IPS DF 6.9 (cell line): Measurements from ENCODE around the gene WDR12.
"Not testable (repeated sequence)": the region's sequence is repeated elsewhere in the genome, so short reads cannot be mapped to it uniquely, and the experiment has no call there.

Experiments
- DNase-seq: peaks from one replicate; pipeline ENCODE4 v3.0.0-alpha.2; 2013; ENCODE audit warnings: low read depth, low spot score
- H3K27ac ChIP-seq: one replicate; pipeline ENCODE4 v1.5.1; 2013; ENCODE audit warnings: low read length, control low read depth
- H3K27me3 ChIP-seq: 2 replicates; pipeline ENCODE4 v1.6.1; 2013; ENCODE audit warnings: mild to moderate bottlenecking, low read length; ENCODE audit not compliant: control insufficient read depth, insufficient read depth
- H3K36me3 ChIP-seq: 2 replicates; pipeline ENCODE4 v1.6.1; 2013; ENCODE audit warnings: low read length; ENCODE audit not compliant: control insufficient read depth, insufficient read depth
- H3K4me1 ChIP-seq: 2 replicates; pipeline ENCODE4 v1.6.1; 2013; ENCODE audit warnings: low read length; ENCODE audit not compliant: control insufficient read depth, insufficient read depth
- H3K4me3 ChIP-seq: 2 replicates; pipeline ENCODE4 v1.5.1; 2013; ENCODE audit warnings: mild to moderate bottlenecking, low read length
- H3K9me3 ChIP-seq: 2 replicates; pipeline ENCODE4 v1.6.1; 2013; ENCODE audit warnings: low read length, inconsistent platforms; ENCODE audit not compliant: control insufficient read depth, insufficient read depth
- WGBS: extraction: QIAGEN DNeasy Blood & Tissue Kit; methylation state at CpG from one replicate; pipeline ENCODE4 v1.1.7; 2013; ENCODE audit warnings: mixed read lengths, missing lambda C conversion rate; ENCODE audit not compliant: insufficient read length, insufficient coverage; 5-methylcytosine and 5-hydroxymethylcytosine counted together

The WDR12 gene

GRCh38 chr2:202885190-202885589 is 26.3 kb downstream of the WDR12 start:
- no peaks in the 10 kb centered on the region for H3K4me1 ChIP-seq
- peaks cover 12% of the 10 kb centered on the region; the same call in 1 of the 2 replicates for H3K36me3 ChIP-seq
- no peaks in the 10 kb centered on the region for H3K27me3 ChIP-seq
- H3K9me3 ChIP-seq = no peaks in the 10 kb centered on the region; the same call in 1 of the 2 replicates
- no CpG with 5 or more reads among the region's 7 CpGs for WGBS
- no peak overlapping the region for H3K27ac ChIP-seq
- no peak for DNase-seq
- H3K4me3 ChIP-seq = no peak overlapping the region

DNA sequence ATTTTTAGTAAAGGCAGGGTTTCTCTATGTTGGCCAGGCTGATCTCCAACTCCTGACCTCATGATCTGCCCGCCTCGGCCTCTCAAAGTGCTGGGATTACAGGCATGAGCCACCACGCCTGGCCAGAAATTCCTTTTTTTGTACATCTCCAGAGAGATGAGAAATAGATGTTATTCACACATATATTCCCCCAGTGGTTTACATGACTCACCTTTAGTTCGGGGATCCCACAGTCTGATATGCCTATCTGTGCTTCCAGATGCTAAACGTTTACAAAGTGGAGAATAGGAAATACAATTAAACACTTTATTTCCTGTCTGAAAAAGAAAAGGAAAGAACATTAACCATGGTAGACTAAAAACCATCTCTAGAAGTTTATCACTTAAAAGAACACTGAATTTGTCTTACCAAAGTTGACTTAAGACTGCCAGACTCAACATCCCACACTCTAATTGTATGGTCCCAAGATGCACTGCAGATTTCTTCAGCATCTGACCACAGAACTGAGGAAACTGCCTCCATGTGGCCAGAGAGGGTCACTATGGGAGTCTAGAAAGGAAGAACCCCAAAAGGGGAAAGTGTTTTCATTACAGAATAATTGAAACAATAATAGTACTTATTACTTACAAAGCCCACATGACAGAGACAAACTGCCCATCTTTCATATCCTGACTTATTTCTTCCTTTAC is 27.3 kb downstream of the WDR12 start:
- no CpG with 5 or more reads among the region's 5 CpGs for WGBS
- H3K4me1 ChIP-seq = no peaks in the 10 kb centered on the region
- no peak overlapping the region for H3K4me3 ChIP-seq
- H3K9me3 ChIP-seq = no peaks in the 10 kb centered on the region; the same call in 1 of the 2 replicates
- no peak for DNase-seq
- H3K27ac ChIP-seq = no peak overlapping the region
- H3K27me3 ChIP-seq = no peaks in the 10 kb centered on the region
- peaks cover 9% of the 10 kb centered on the region; the same call in 1 of the 2 replicates for H3K36me3 ChIP-seq

DNA sequence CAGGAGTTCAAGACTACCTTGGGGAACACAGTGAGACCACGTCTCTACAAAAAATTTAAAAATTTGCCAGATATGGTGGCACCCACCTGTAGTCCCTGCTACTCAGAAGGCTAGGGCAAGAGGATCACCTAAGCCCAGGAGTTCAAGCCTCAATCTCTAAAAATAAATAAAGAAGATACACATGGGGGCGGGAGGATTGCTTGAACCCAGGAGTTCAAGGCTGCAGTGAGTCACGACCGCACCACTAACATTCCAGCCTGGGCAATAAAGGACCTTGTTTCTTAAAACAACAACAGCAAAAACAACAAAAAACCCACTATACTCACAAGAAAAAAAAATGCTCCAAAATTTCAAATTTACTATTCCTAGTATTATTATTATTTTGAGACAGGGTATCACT is 29.9 kb downstream of the WDR12 start:
- H3K4me3 ChIP-seq = no peak overlapping the region
- whole genome bisulfite sequencing = no CpG with 5 or more reads among the region's 4 CpGs

DNA sequence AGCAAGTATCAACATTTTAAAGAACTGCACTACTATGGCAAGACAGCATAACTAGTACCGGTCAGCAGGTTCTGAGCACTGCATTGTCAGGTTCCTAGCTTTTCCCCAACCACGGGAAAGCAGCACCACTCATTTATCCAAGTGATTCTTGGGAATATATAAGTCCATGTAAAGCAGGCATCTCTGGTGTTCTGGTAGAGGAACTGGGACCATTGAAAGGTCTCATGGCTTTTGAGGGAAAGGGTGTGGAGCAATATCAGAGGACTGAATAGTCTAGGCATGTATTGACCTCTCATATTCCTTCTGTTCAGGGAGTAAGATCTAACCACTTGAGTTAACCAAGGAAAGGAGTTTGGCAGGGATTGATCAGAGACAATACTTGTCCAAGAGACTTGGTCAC is 33.8 kb downstream of the WDR12 start:
- no peaks in the 10 kb centered on the region for H3K9me3 ChIP-seq
- no CpG with 5 or more reads among the region's 2 CpGs for WGBS
- H3K27me3 ChIP-seq = no peaks in the 10 kb centered on the region
- no peaks in the 10 kb centered on the region for H3K36me3 ChIP-seq
- H3K4me1 ChIP-seq = peaks cover 1% of the 10 kb centered on the region; the same call in 1 of the 2 replicates
- H3K4me3 ChIP-seq = no peak overlapping the region
- no peak for DNase-seq
- H3K27ac ChIP-seq = no peak overlapping the region

More for the DNA sequence above, 29.9 kb downstream of the WDR12 start:
- Histone ChIP-seq H3K36me3 (peaks cover 9% of the 10 kb centered on the region; the same call in 1 of the 2 replicates), H3K9me3 (no peaks in the 10 kb centered on the region; the same call in 1 of the 2 replicates), H3K27ac (no peak overlapping the region), H3K27me3 (no peaks in the 10 kb centered on the region), H3K4me1 (no peaks in the 10 kb centered on the region)
- no peak for DNase-seq

DNA sequence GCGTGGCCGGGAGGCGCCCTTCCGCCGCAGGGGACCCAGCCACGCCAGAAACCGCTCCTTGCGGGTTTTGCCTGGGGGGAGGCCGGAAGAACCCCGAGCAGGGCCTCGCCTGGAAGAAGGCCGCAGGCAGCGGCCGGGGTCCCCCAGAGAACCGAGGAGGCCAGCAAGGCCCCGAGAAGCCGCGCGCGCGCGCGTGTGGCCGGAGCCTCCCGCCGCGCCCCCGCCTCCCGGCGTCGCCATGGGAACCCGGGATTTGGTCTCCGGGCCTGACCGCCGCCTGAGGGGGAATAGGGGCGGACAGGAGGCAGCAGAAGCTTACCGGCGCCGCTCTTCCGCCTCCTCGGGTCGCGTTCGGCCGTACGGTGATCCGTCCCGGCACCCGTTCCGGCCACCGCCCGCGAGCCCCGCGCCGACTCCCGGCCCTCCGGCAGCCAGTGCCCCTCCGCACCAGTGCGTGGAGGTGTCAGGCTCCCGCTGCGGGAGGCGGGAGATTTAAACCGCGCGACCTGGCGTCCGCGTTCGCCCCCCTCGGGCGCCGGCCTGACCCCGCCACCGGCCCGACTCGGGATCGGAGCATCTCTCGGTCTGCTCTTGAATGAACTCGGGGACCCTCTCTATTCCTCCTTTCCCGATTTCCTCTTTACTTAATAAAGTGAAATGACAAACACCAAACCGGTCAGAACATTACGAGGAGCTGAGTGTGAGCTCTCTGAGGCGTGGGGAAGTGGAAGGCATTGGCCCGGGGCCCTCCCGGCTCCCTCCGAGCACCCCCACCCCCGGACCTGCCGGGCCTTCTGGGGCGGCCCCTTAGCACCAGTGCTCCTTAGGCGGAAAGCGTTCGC is 40.0 kb downstream of the WDR12 start, which contains the start of gene ICA1L:
Gene ICA1L (minus strand): TSS at position 467 of the 842 bp plus-strand sequence. CDS start 42,757 bp downstream, outside the sequence.
- Histone ChIP-seq H3K36me3 (no peaks in the 10 kb centered on the region), H3K9me3 (no peaks in the 10 kb centered on the region), H3K4me3 (peak within 1 kb of the TSS; percentile 97), H3K27ac (no peak within 1 kb of the TSS), H3K27me3 (no peaks in the 10 kb centered on the region), H3K4me1 (peaks cover 1% of the 10 kb centered on the region; the same call in 1 of the 2 replicates)
- no CpG with 5 or more reads among the region's 93 CpGs for WGBS
- DNase-seq = no peak

DNA sequence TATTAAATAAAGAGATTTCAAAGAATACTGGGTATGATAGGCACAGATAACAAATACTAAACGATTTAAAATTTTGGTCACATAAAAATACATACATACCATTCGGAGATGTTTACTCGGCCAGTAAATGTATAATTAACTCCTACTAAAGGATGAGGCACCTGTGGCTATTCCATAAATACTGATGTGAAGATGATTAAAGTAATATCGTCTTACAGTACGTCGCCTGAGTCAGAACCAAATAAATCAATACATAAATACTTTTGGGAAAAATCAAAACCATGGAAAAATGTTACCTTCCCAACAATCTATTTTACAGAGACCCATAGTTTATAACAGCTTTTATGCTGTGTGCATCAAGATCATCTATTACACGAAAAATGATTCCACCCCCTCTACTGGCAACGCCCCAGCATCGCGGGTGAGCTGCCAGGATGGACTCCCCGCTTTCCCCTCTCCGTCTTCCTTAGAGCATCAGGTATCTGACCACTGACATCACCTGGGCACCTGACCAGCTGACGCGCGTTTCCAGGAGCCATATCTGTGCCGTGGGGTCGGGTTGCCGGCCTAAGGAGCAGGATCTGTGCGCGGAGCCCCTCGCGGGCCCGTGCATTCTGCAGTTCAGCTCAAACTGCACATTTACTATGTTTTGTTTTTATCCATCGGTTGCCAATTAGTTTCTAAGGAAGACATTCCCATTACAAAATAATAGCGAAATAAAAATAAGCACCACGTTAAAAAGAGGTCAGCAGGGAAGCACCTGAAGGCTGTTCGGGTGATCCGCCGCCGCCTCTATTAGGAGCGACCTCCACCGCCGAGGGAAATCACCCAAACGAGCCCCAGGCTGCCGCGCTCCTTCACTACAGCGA is 40.8 kb downstream of the WDR12 start:
- DNase-seq = peak; percentile 63
- Histone ChIP-seq H3K4me1 (peaks cover 1% of the 10 kb centered on the region; the same call in 1 of the 2 replicates), H3K36me3 (no peaks in the 10 kb centered on the region), H3K27me3 (no peaks in the 10 kb centered on the region), H3K9me3 (no peaks in the 10 kb centered on the region), H3K4me3 (peak overlapping the region; percentile 97; the same call in 1 of the 2 replicates), H3K27ac (no peak overlapping the region)
- WGBS = no CpG with 5 or more reads among the region's 37 CpGs

DNA sequence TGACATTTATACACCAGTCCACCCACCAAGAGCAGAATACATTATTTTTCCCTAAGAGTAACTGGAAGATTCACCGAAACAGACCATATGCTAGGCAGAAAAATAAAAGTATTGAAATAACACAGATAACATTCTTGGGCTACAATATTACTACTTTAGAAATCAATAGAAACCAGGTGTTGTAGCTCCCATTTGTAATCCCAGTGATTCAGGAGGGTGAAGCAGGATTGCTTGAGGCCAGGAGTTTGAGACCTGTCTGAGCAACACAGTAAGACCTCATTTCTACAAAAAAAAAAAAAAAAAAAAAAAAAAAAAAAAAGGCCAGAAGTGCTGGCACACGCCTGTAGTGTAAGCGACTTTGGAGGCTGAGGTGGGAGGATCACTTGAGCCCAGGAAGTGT is 49.5 kb downstream of the WDR12 start:
- H3K4me3 ChIP-seq = no peak overlapping the region
- H3K27ac ChIP-seq = no peak overlapping the region
- H3K36me3 ChIP-seq = no peaks in the 10 kb centered on the region
- no peak for DNase-seq
- WGBS = no CpG with 5 or more reads among the region's 3 CpGs
- no peaks in the 10 kb centered on the region for H3K9me3 ChIP-seq
- no peaks in the 10 kb centered on the region for H3K27me3 ChIP-seq
- no peaks in the 10 kb centered on the region for H3K4me1 ChIP-seq

- no peak overlapping the region for H3K27ac ChIP-seq
- no CpG with 5 or more reads among the region's 3 CpGs for WGBS
- DNase-seq = no peak
- no peaks in the 10 kb centered on the region for H3K36me3 ChIP-seq
- H3K4me1 ChIP-seq = no peaks in the 10 kb centered on the region
- no peaks in the 10 kb centered on the region for H3K9me3 ChIP-seq
- no peaks in the 10 kb centered on the region for H3K27me3 ChIP-seq
- H3K4me3 ChIP-seq = no peak overlapping the region
These were observed 52.9 kb downstream of the WDR12 start for GRCh38 chr2:202858601-202859000.

GRCh38 chr2:202849343-202849742 is 62.1 kb downstream of the WDR12 start:
- not testable (repeated sequence) for H3K27me3 ChIP-seq, DNase-seq, H3K4me1 ChIP-seq, H3K9me3 ChIP-seq, H3K27ac ChIP-seq, H3K36me3 ChIP-seq, H3K4me3 ChIP-seq
- WGBS = no CpG with 5 or more reads among the region's 3 CpGs

DNA sequence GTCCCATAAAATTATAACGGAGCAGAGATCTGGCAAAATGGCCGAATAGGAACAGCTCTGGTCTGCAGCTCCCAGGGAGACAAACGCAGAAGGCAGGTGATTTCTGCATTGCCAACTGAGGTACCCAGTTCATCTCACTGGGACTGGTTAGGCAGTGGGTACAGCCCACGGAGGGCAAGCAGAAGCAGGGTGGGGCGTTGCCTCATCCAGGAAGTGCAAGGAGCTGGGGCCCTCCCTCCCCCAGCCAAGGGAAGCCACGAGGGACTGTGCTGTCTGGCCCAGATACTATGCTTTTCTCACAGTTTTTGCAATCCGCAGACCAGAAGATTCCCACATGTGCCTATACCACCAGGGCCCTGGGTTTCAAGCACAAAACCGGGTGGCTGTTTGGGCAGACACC is 62.7 kb downstream of the WDR12 start:
- no peak for DNase-seq
- Histone ChIP-seq H3K4me1 (no peaks in the 10 kb centered on the region), H3K27ac (no peak overlapping the region), H3K4me3 (no peak overlapping the region), H3K9me3 (no peaks in the 10 kb centered on the region), H3K27me3 (no peaks in the 10 kb centered on the region), H3K36me3 (no peaks in the 10 kb centered on the region)
- no CpG with 5 or more reads among the region's 8 CpGs for WGBS
